ENCODE data around the gene EPHB2.

- no peak for TF ChIP-seq TAF1 (IDR thresholded peaks at IDR 0.05; ENCODE audit: borderline replicate concordance, insufficient read depth, low read length)
- TF ChIP-seq SIN3A (IDR thresholded peaks at IDR 0.05; ENCODE audit: borderline replicate concordance, insufficient read depth, low read length) = no peak
- TF ChIP-seq POLR2AphosphoS5 (IDR thresholded peaks at IDR 0.05; ENCODE audit: low read depth, low read length) = no peak
- no peak for TF ChIP-seq REST (IDR thresholded peaks at IDR 0.05; ENCODE audit: insufficient read depth in 1 of 2, low read depth in 2 of 2, low read length in 2 of 2)
- TF ChIP-seq FOXP2 (optimal IDR thresholded peaks at IDR 0.05; ENCODE audit: borderline replicate concordance, extremely low read depth, extremely low read length, insufficient read depth) = no peak
These were observed 91.1 kb downstream of the EPHB2 start for GRCh38 chr1:22801761-22802160.

Measured in PFSK-1 (cell line).